NCI-H510A treated with DMSO at 0.1 percent for 48 hours (cell line): ENCODE data around the gene RWDD2A.

Source experiments
- DNase-seq: peaks from one replicate; lab custom pipeline; 2025; lab: John Stamatoyannopoulos, UW

RWDD2A gene

GRCh38 chr6:83199173-83199862, 6.2 kb downstream of the RWDD2A start:
- DNase-seq, result no peak

- DNase-seq, result no peak
Measured at GRCh38 chr6:83199863-83200225, 6.7 kb downstream of the RWDD2A start.

- DNase-seq, result no peak
Measured at GRCh38 chr6:83202031-83202430, 8.9 kb downstream of the RWDD2A start.

- peak; percentile 10 for DNase-seq
Measured at GRCh38 chr6:83215131-83216047, 22.2 kb downstream of the RWDD2A start.

- no peak for DNase-seq
Measured at GRCh38 chr6:83216806-83217205, 23.6 kb downstream of the RWDD2A start.

GRCh38 chr6:83218646-83219045, 25.5 kb downstream of the RWDD2A start:
- no peak for DNase-seq

GRCh38 chr6:83220121-83220520, 27.0 kb downstream of the RWDD2A start:
- DNase-seq, result no peak

GRCh38 chr6:83221276-83221675, 28.1 kb downstream of the RWDD2A start:
- no peak for DNase-seq

GRCh38 chr6:83221889-83222479, 28.8 kb downstream of the RWDD2A start:
- peak; percentile 24 for DNase-seq

GRCh38 chr6:83226517-83226916, 33.4 kb downstream of the RWDD2A start:
- no peak for DNase-seq

- no peak for DNase-seq
Measured at GRCh38 chr6:83231146-83231545, 38.0 kb downstream of the RWDD2A start.

- no peak for DNase-seq
Measured at GRCh38 chr6:83247471-83247870, 54.3 kb downstream of the RWDD2A start.
